T-helper 2 cell treated with Interferon-gamma antibody and Interleukin-4, amounts not matched to agents 5 μg/mL and 100 μg/mL, for 36 hours (primary cell): ENCODE data around the gene XRCC2.

Experiments used
- DNase-seq: peaks from one replicate; pipeline ENCODE4 v3.0.0; 2021; ENCODE audit warnings: low spot score
- H3K27ac Mint-ChIP-seq: one replicate; pipeline ENCODE4 v1.8.0; 2021; ENCODE audit warnings: mild to moderate bottlenecking, mixed read lengths
- H3K27me3 Mint-ChIP-seq: one replicate; pipeline ENCODE4 v1.8.0; 2021; ENCODE audit warnings: low read depth, mixed read lengths
- H3K36me3 Mint-ChIP-seq: one replicate; pipeline ENCODE4 v1.8.0; 2021; ENCODE audit warnings: low read depth, mixed read lengths
- H3K4me1 Mint-ChIP-seq: one replicate; pipeline ENCODE4 v1.8.0; 2021; ENCODE audit warnings: low read depth, mixed read lengths
- H3K4me3 Mint-ChIP-seq: one replicate; pipeline ENCODE4 v1.8.0; 2022; ENCODE audit warnings: mild to moderate bottlenecking, moderate library complexity, mixed read lengths
- H3K9me3 Mint-ChIP-seq: one replicate; pipeline ENCODE4 v1.8.0; 2021; ENCODE audit warnings: mixed read lengths

Gene XRCC2

GRCh38 chr7:152674860-152675758, 832 bp downstream of the XRCC2 start:
- Mint-ChIP-seq H3K4me1 (peaks cover 9% of the 10 kb centered on the region), H3K27ac (peak overlapping the region; percentile 97), H3K9me3 (no peaks in the 10 kb centered on the region), H3K4me3 (peak overlapping the region; percentile 92), H3K36me3 (peaks cover 13% of the 10 kb centered on the region), H3K27me3 (no peaks in the 10 kb centered on the region)
- DNase-seq, result peak; percentile 10

- peak overlapping the region; percentile 34 for H3K4me3 Mint-ChIP-seq
- H3K9me3 Mint-ChIP-seq, result no peaks in the 10 kb centered on the region
- DNase-seq, result no peak
- H3K27ac Mint-ChIP-seq, result no peak overlapping the region
- peaks cover 17% of the 10 kb centered on the region for H3K36me3 Mint-ChIP-seq
- H3K4me1 Mint-ChIP-seq, result peaks cover 13% of the 10 kb centered on the region
- no peaks in the 10 kb centered on the region for H3K27me3 Mint-ChIP-seq
Measured at GRCh38 chr7:152673897-152674296, 2.0 kb downstream of the XRCC2 start.

- Mint-ChIP-seq H3K4me1 (peaks cover 19% of the 10 kb centered on the region), H3K27ac (no peak overlapping the region), H3K4me3 (no peak overlapping the region), H3K36me3 (peaks cover 23% of the 10 kb centered on the region), H3K27me3 (no peaks in the 10 kb centered on the region), H3K9me3 (no peaks in the 10 kb centered on the region)
- DNase-seq, result no peak
Measured at GRCh38 chr7:152672626-152673025, 3.3 kb downstream of the XRCC2 start.

GRCh38 chr7:152669758-152670157, 6.2 kb downstream of the XRCC2 start:
- Mint-ChIP-seq H3K4me3 (no peak overlapping the region), H3K27ac (no peak overlapping the region), H3K4me1 (peaks cover 15% of the 10 kb centered on the region), H3K36me3 (peaks cover 23% of the 10 kb centered on the region), H3K27me3 (no peaks in the 10 kb centered on the region), H3K9me3 (no peaks in the 10 kb centered on the region)
- no peak for DNase-seq

GRCh38 chr7:152668975-152669374, 7.0 kb downstream of the XRCC2 start:
- Mint-ChIP-seq H3K36me3 (peaks cover 23% of the 10 kb centered on the region), H3K27ac (no peak overlapping the region), H3K4me3 (no peak overlapping the region), H3K9me3 (no peaks in the 10 kb centered on the region), H3K4me1 (peaks cover 14% of the 10 kb centered on the region), H3K27me3 (no peaks in the 10 kb centered on the region)
- DNase-seq, result no peak

- Mint-ChIP-seq H3K27me3 (no peaks in the 10 kb centered on the region), H3K27ac (no peak overlapping the region), H3K4me1 (peaks cover 14% of the 10 kb centered on the region), H3K9me3 (no peaks in the 10 kb centered on the region), H3K36me3 (peaks cover 21% of the 10 kb centered on the region), H3K4me3 (no peak overlapping the region)
- DNase-seq, result no peak
Measured at GRCh38 chr7:152667958-152668357, 8.0 kb downstream of the XRCC2 start.

GRCh38 chr7:152666078-152666477, 9.9 kb downstream of the XRCC2 start:
- Mint-ChIP-seq H3K9me3 (no peaks in the 10 kb centered on the region), H3K27me3 (no peaks in the 10 kb centered on the region), H3K4me1 (peaks cover 15% of the 10 kb centered on the region), H3K4me3 (no peak overlapping the region), H3K36me3 (peaks cover 24% of the 10 kb centered on the region), H3K27ac (no peak overlapping the region)
- DNase-seq, result no peak

- no peak for DNase-seq
- Mint-ChIP-seq H3K9me3 (no peaks in the 10 kb centered on the region), H3K36me3 (peaks cover 24% of the 10 kb centered on the region), H3K4me1 (peaks cover 11% of the 10 kb centered on the region), H3K4me3 (no peak overlapping the region), H3K27ac (no peak overlapping the region), H3K27me3 (no peaks in the 10 kb centered on the region)
Measured at GRCh38 chr7:152664636-152665035, 11.3 kb downstream of the XRCC2 start.

- no peak overlapping the region for H3K4me3 Mint-ChIP-seq
- H3K36me3 Mint-ChIP-seq, result peaks cover 31% of the 10 kb centered on the region
- no peaks in the 10 kb centered on the region for H3K27me3 Mint-ChIP-seq
- no peak overlapping the region for H3K27ac Mint-ChIP-seq
- no peaks in the 10 kb centered on the region for H3K9me3 Mint-ChIP-seq
- DNase-seq, result no peak
- H3K4me1 Mint-ChIP-seq, result peaks cover 11% of the 10 kb centered on the region
Measured at GRCh38 chr7:152663931-152664330, 12.0 kb downstream of the XRCC2 start.

- Mint-ChIP-seq H3K27me3 (no peaks in the 10 kb centered on the region), H3K4me3 (no peak overlapping the region)
- DNase-seq, result no peak
Measured at GRCh38 chr7:152663148-152663740, 12.7 kb downstream of the XRCC2 start.

GRCh38 chr7:152661479-152661878, 14.5 kb downstream of the XRCC2 start:
- H3K4me1 Mint-ChIP-seq, result peaks cover 5% of the 10 kb centered on the region

More at GRCh38 chr7:152663148-152663740, 12.7 kb downstream of the XRCC2 start:
- H3K9me3 Mint-ChIP-seq, result no peaks in the 10 kb centered on the region
- peaks cover 35% of the 10 kb centered on the region for H3K36me3 Mint-ChIP-seq
- H3K4me1 Mint-ChIP-seq, result peaks cover 8% of the 10 kb centered on the region
- H3K27ac Mint-ChIP-seq, result no peak overlapping the region

GRCh38 chr7:152660021-152660420, 15.9 kb downstream of the XRCC2 start:
- Mint-ChIP-seq H3K4me3 (no peak overlapping the region), H3K36me3 (peaks cover 33% of the 10 kb centered on the region), H3K4me1 (peaks cover 5% of the 10 kb centered on the region), H3K27me3 (no peaks in the 10 kb centered on the region), H3K9me3 (no peaks in the 10 kb centered on the region), H3K27ac (no peak overlapping the region)
- DNase-seq, result no peak

More at GRCh38 chr7:152661479-152661878, 14.5 kb downstream of the XRCC2 start:
- Mint-ChIP-seq H3K27me3 (no peaks in the 10 kb centered on the region), H3K9me3 (no peaks in the 10 kb centered on the region), H3K27ac (peak overlapping the region; percentile 26), H3K4me3 (no peak overlapping the region), H3K36me3 (peaks cover 33% of the 10 kb centered on the region)
- DNase-seq, result no peak

- Mint-ChIP-seq H3K9me3 (no peaks in the 10 kb centered on the region), H3K36me3 (peaks cover 51% of the 10 kb centered on the region), H3K27ac (no peak overlapping the region), H3K27me3 (no peaks in the 10 kb centered on the region), H3K4me3 (no peak overlapping the region), H3K4me1 (peaks cover 2% of the 10 kb centered on the region)
- no peak for DNase-seq
Measured at GRCh38 chr7:152654971-152655370, 21.0 kb downstream of the XRCC2 start.

GRCh38 chr7:152649220-152649619, 26.7 kb downstream of the XRCC2 start:
- H3K36me3 Mint-ChIP-seq, result peaks cover 59% of the 10 kb centered on the region
- peaks cover 9% of the 10 kb centered on the region for H3K9me3 Mint-ChIP-seq
- DNase-seq, result no peak
- H3K27ac Mint-ChIP-seq, result no peak overlapping the region
- H3K4me3 Mint-ChIP-seq, result no peak overlapping the region
- H3K4me1 Mint-ChIP-seq, result peaks cover 1% of the 10 kb centered on the region
- H3K27me3 Mint-ChIP-seq, result no peaks in the 10 kb centered on the region
